Measurements from ENCODE around the gene CTDSPL.

Gene CTDSPL

GRCh38 chr3:37836589-37836988 lies 25.1 kb upstream of the CTDSPL start:
- H2BK15ac ChIP-seq (replicated peaks; ENCODE audit: low read depth) = no peak overlapping the region
- H3K4ac ChIP-seq (ENCODE audit: low read depth, low read length) = no peak overlapping the region
- no peak overlapping the region for H2AK5ac ChIP-seq (ENCODE audit: low read length)
- no peak overlapping the region for H4K8ac ChIP-seq (ENCODE audit: low read depth, low read length)
- no peak overlapping the region for H3K23ac ChIP-seq (ENCODE audit: low read length)
- no peaks in the 10 kb centered on the region for H3K27me3 ChIP-seq (ENCODE audit: insufficient read depth, low read length, poor library complexity)
- H3K4me1 ChIP-seq (ENCODE audit: control insufficient read depth, low read depth, low read length) = no peaks in the 10 kb centered on the region
- H3K4me2 ChIP-seq (ENCODE audit: low read length) = no peak overlapping the region
- no peak overlapping the region for H3K27ac ChIP-seq (ENCODE audit: low read depth, low read length)
- H3K18ac ChIP-seq (ENCODE audit: low read length) = no peak overlapping the region
- no peak overlapping the region for H3K56ac ChIP-seq (ENCODE audit: low read length)
- H3K4me3 ChIP-seq (ENCODE audit: low read length) = no peak overlapping the region
- H4K5ac ChIP-seq (ENCODE audit: low read length) = no peak overlapping the region
- no peak for DNase-seq
- H3K9ac ChIP-seq (ENCODE audit: low read length) = no peak overlapping the region
- no peak overlapping the region for H2BK120ac ChIP-seq (ENCODE audit: low read depth, low read length)
- no CpG with 5 or more reads among the region's 1 CpG for whole genome bisulfite sequencing (ENCODE audit: extremely low coverage, insufficient coverage, low lambda C conversion rate)
- no peaks in the 10 kb centered on the region for H3K36me3 ChIP-seq (ENCODE audit: control insufficient read depth, insufficient read depth, low read length)
- H3K79me1 ChIP-seq (ENCODE audit: low read length) = no peaks in the 10 kb centered on the region
- no peak overlapping the region for H2BK5ac ChIP-seq (ENCODE audit: low read length)
- H3K79me2 ChIP-seq (ENCODE audit: control insufficient read depth, insufficient read depth, low read length) = no peaks in the 10 kb centered on the region

GRCh38 chr3:37847689-37848088 lies 14.0 kb upstream of the CTDSPL start:
- no peak overlapping the region for H4K5ac ChIP-seq (ENCODE audit: low read length)
- no peak overlapping the region for H3K4me2 ChIP-seq (ENCODE audit: low read length)
- no peak overlapping the region for H3K4me3 ChIP-seq (ENCODE audit: low read length)
- DNase-seq = no peak
- H4K8ac ChIP-seq (ENCODE audit: low read depth, low read length) = no peak overlapping the region
- H3K23ac ChIP-seq (ENCODE audit: low read length) = no peak overlapping the region
- no peaks in the 10 kb centered on the region for H3K36me3 ChIP-seq (ENCODE audit: control insufficient read depth, insufficient read depth, low read length)
- no peak overlapping the region for H2BK5ac ChIP-seq (ENCODE audit: low read length)
- no peak overlapping the region for H3K9ac ChIP-seq (ENCODE audit: low read length)
- no peak overlapping the region for H3K27ac ChIP-seq (ENCODE audit: low read depth, low read length)
- WGBS (ENCODE audit: extremely low coverage, insufficient coverage, low lambda C conversion rate) = no CpG with 5 or more reads among the region's 4 CpGs
- no peak overlapping the region for H2BK15ac ChIP-seq (replicated peaks; ENCODE audit: low read depth)
- H3K4ac ChIP-seq (ENCODE audit: low read depth, low read length) = no peak overlapping the region
- no peak overlapping the region for H3K18ac ChIP-seq (ENCODE audit: low read length)
- no peak overlapping the region for H3K56ac ChIP-seq (ENCODE audit: low read length)
- no peaks in the 10 kb centered on the region for H3K27me3 ChIP-seq (ENCODE audit: insufficient read depth, low read length, poor library complexity)
- no peaks in the 10 kb centered on the region for H3K79me2 ChIP-seq (ENCODE audit: control insufficient read depth, insufficient read depth, low read length)
- no peak overlapping the region for H2BK120ac ChIP-seq (ENCODE audit: low read depth, low read length)
- H3K4me1 ChIP-seq (ENCODE audit: control insufficient read depth, low read depth, low read length) = no peaks in the 10 kb centered on the region
- H2AK5ac ChIP-seq (ENCODE audit: low read length) = no peak overlapping the region
- no peaks in the 10 kb centered on the region for H3K79me1 ChIP-seq (ENCODE audit: low read length)

- no peak overlapping the region for H3K9ac ChIP-seq (ENCODE audit: low read length)
- no peak overlapping the region for H3K4ac ChIP-seq (ENCODE audit: low read depth, low read length)
These were observed 12.3 kb upstream of the CTDSPL start for GRCh38 chr3:37849146-37849923.

GRCh38 chr3:37852097-37852496 lies 9.6 kb upstream of the CTDSPL start:
- no peak overlapping the region for H3K23ac ChIP-seq (ENCODE audit: low read length)
- no peak overlapping the region for H3K4ac ChIP-seq (ENCODE audit: low read depth, low read length)

More at GRCh38 chr3:37849146-37849923, 12.3 kb upstream of the CTDSPL start:
- H2BK5ac ChIP-seq (ENCODE audit: low read length) = no peak overlapping the region
- peak; percentile 39 for DNase-seq
- H2AK5ac ChIP-seq (ENCODE audit: low read length) = no peak overlapping the region
- no peaks in the 10 kb centered on the region for H3K79me2 ChIP-seq (ENCODE audit: control insufficient read depth, insufficient read depth, low read length)
- no peak overlapping the region for H3K23ac ChIP-seq (ENCODE audit: low read length)
- H4K8ac ChIP-seq (ENCODE audit: low read depth, low read length) = no peak overlapping the region
- no peak overlapping the region for H4K5ac ChIP-seq (ENCODE audit: low read length)
- WGBS (ENCODE audit: extremely low coverage, insufficient coverage, low lambda C conversion rate) = no CpG with 5 or more reads among the region's 11 CpGs
- no peak overlapping the region for H3K56ac ChIP-seq (ENCODE audit: low read length)
- no peak overlapping the region for H3K27ac ChIP-seq (ENCODE audit: low read depth, low read length)
- H3K4me1 ChIP-seq (ENCODE audit: control insufficient read depth, low read depth, low read length) = no peaks in the 10 kb centered on the region
- H3K27me3 ChIP-seq (ENCODE audit: insufficient read depth, low read length, poor library complexity) = no peaks in the 10 kb centered on the region
- H2BK120ac ChIP-seq (ENCODE audit: low read depth, low read length) = no peak overlapping the region
- H3K79me1 ChIP-seq (ENCODE audit: low read length) = no peaks in the 10 kb centered on the region
- H2BK15ac ChIP-seq (replicated peaks; ENCODE audit: low read depth) = no peak overlapping the region
- H3K18ac ChIP-seq (ENCODE audit: low read length) = no peak overlapping the region
- no peaks in the 10 kb centered on the region for H3K36me3 ChIP-seq (ENCODE audit: control insufficient read depth, insufficient read depth, low read length)
- H3K4me3 ChIP-seq (ENCODE audit: low read length) = no peak overlapping the region
- no peak overlapping the region for H3K4me2 ChIP-seq (ENCODE audit: low read length)

GRCh38 chr3:37852771-37853170 lies 8.9 kb upstream of the CTDSPL start:
- Histone ChIP-seq H3K79me1 (ENCODE audit: low read length) (no peaks in the 10 kb centered on the region), H3K56ac (ENCODE audit: low read length) (no peak overlapping the region), H3K9ac (ENCODE audit: low read length) (no peak overlapping the region), H4K5ac (ENCODE audit: low read length) (no peak overlapping the region), H3K4ac (ENCODE audit: low read depth, low read length) (no peak overlapping the region), H3K18ac (ENCODE audit: low read length) (no peak overlapping the region), H2AK5ac (ENCODE audit: low read length) (no peak overlapping the region), H2BK120ac (ENCODE audit: low read depth, low read length) (no peak overlapping the region), H2BK15ac (replicated peaks; ENCODE audit: low read depth) (no peak overlapping the region), H3K4me2 (ENCODE audit: low read length) (no peak overlapping the region), H2BK5ac (ENCODE audit: low read length) (no peak overlapping the region), H3K27ac (ENCODE audit: low read depth, low read length) (no peak overlapping the region), H4K8ac (ENCODE audit: low read depth, low read length) (no peak overlapping the region), H3K23ac (ENCODE audit: low read length) (no peak overlapping the region), H3K36me3 (ENCODE audit: control insufficient read depth, insufficient read depth, low read length) (no peaks in the 10 kb centered on the region), H3K4me3 (ENCODE audit: low read length) (no peak overlapping the region), H3K27me3 (ENCODE audit: insufficient read depth, low read length, poor library complexity) (no peaks in the 10 kb centered on the region), H3K4me1 (ENCODE audit: control insufficient read depth, low read depth, low read length) (no peaks in the 10 kb centered on the region), H3K79me2 (ENCODE audit: control insufficient read depth, insufficient read depth, low read length) (no peaks in the 10 kb centered on the region)
- no CpG with 5 or more reads among the region's 1 CpG for WGBS (ENCODE audit: extremely low coverage, insufficient coverage, low lambda C conversion rate)
- DNase-seq = no peak

More at GRCh38 chr3:37852097-37852496, 9.6 kb upstream of the CTDSPL start:
- H4K5ac ChIP-seq (ENCODE audit: low read length) = no peak overlapping the region
- no peak overlapping the region for H3K4me2 ChIP-seq (ENCODE audit: low read length)
- H4K8ac ChIP-seq (ENCODE audit: low read depth, low read length) = no peak overlapping the region
- no peak overlapping the region for H3K4me3 ChIP-seq (ENCODE audit: low read length)
- no peak overlapping the region for H2BK5ac ChIP-seq (ENCODE audit: low read length)
- H3K56ac ChIP-seq (ENCODE audit: low read length) = no peak overlapping the region
- H3K18ac ChIP-seq (ENCODE audit: low read length) = no peak overlapping the region
- H3K4me1 ChIP-seq (ENCODE audit: control insufficient read depth, low read depth, low read length) = no peaks in the 10 kb centered on the region
- no peaks in the 10 kb centered on the region for H3K79me1 ChIP-seq (ENCODE audit: low read length)
- no peak overlapping the region for H3K9ac ChIP-seq (ENCODE audit: low read length)
- no peak overlapping the region for H2BK120ac ChIP-seq (ENCODE audit: low read depth, low read length)
- no peak overlapping the region for H3K27ac ChIP-seq (ENCODE audit: low read depth, low read length)
- no peaks in the 10 kb centered on the region for H3K79me2 ChIP-seq (ENCODE audit: control insufficient read depth, insufficient read depth, low read length)
- H3K36me3 ChIP-seq (ENCODE audit: control insufficient read depth, insufficient read depth, low read length) = no peaks in the 10 kb centered on the region
- no peaks in the 10 kb centered on the region for H3K27me3 ChIP-seq (ENCODE audit: insufficient read depth, low read length, poor library complexity)
- H2AK5ac ChIP-seq (ENCODE audit: low read length) = no peak overlapping the region
- no peak overlapping the region for H2BK15ac ChIP-seq (replicated peaks; ENCODE audit: low read depth)
- no peak for DNase-seq
- no CpG with 5 or more reads among the region's 1 CpG for WGBS (ENCODE audit: extremely low coverage, insufficient coverage, low lambda C conversion rate)
